Transverse colon (tissue), 4 donors: ENCODE measurements around the gene KCNJ9. TPM values are rescaled to one million over a fixed set of nuclear protein-coding genes. Genes with fewer than 3 reads are reported as not detected.

Experiments used
- DNase-seq: peaks from one replicate; pipeline ENCODE4 v3.0.0-alpha.2; 2019
- H3K27ac ChIP-seq, 4 donors: fragments of 200-600 bp; sonication (generic); 2 replicates each; pipeline ENCODE4 v1.5.1; 2016 to 2018; ENCODE audit warnings: inconsistent platforms in 4 of 4
- H3K27me3 ChIP-seq: fragments of 200-600 bp; sonication (generic); 2 replicates; pipeline ENCODE4 v1.5.1; 2017; ENCODE audit warnings: inconsistent platforms
- H3K36me3 ChIP-seq, 4 donors: fragments of 200-600 bp; sonication (generic); 2 replicates each; pipeline ENCODE4 v1.5.1; 2017 to 2019; ENCODE audit warnings: inconsistent platforms in 4 of 4
- H3K4me1 ChIP-seq, 4 donors: fragments of 200-600 bp; sonication (generic); 2 replicates each; pipeline ENCODE4 v1.5.1; 2017 to 2020; ENCODE audit warnings: inconsistent platforms in 4 of 4
- H3K4me3 ChIP-seq, 4 donors: fragments of 200-600 bp; sonication (generic); 1 replicate in 1 of 4; 2 replicates in 3 of 4; pipeline versions ENCODE4 v1.5.1 to v1.6.1; 2017 to 2019; ENCODE audit warnings: inconsistent platforms in 4 of 4
- H3K9me3 ChIP-seq, 2 donors: fragments of 200-600 bp; sonication (generic); 2 replicates each; pipeline ENCODE4 v1.5.1; 2017 to 2019; ENCODE audit warnings: inconsistent platforms in 2 of 2
- POLR2A ChIP-seq: fragments of 450-650 bp; IDR thresholded peaks from one replicate; pipeline ENCODE4 v1.6.1; 2016; ENCODE audit warnings: antibody characterized with exemption, mild to moderate bottlenecking, moderate library complexity
- WGBS, 2 donors: methylation state at CpG; one replicate each; pipeline ENCODE4 v1.1.5; 2018; ENCODE audit warnings: low coverage in 1 of 2; 5-methylcytosine and 5-hydroxymethylcytosine counted together
- in situ Hi-C, 4 donors: fragments of 200-750 bp; cut with MboI; loops; one replicate each; pipeline versions ENCODE4 v1.15.0 to v1.15.1; 2017; ENCODE audit warnings: low sequenced_read_pairs in 3 of 4, low pct_ligation_motif_present in 1 of 4, low pct_unique_long_range_greater_than_20kb in 1 of 4
- intact Hi-C: fragments of 100-400 bp; cut with DNase I; formaldehyde crosslinking; loops from one replicate; pipeline ENCODE4 v1.15.1; 2023; ENCODE audit warnings: low total_unique reads
- total RNA-seq, 4 donors: library from RNA; depleted of rRNA; stranded (reverse); fragments of >200 nt; gene quantifications; one replicate each; pipeline ENCODE4 v1.1.0, GENCODE V29; 2016

Gene KCNJ9
- total RNA-seq, 4 donors from 2014 or later: 0.27 TPM; not detected in 3

GRCh38 chr1:160139840-160140239, 58.5 kb downstream of the KCNJ9 start:
- 85 to 86% methylated on average over 4 to 8 of the region's 8 CpGs for WGBS, 2 donors
- Histone ChIP-seq H3K9me3 (no peaks in the 10 kb centered on the region), H3K27ac (no peak overlapping the region), H3K4me1 (no peaks in the 10 kb centered on the region), H3K4me3 (no peak overlapping the region), H3K36me3 (no peaks in the 10 kb centered on the region), H3K27me3 (no peaks in the 10 kb centered on the region)
- TF ChIP-seq POLR2A: no peak
- DNase-seq: no peak
- intact Hi-C loops: no loop called here
- in situ Hi-C loops: no loop called here

Other genes starting within 250 kb of the KCNJ9 start
- gene VSIG8, start 218.9 kb upstream of the KCNJ9 start, total RNA-seq: not detected
- under 1 TPM in 1 of 4 donors, not detected in 3; 0.32 TPM for gene CFAP45, start 181.4 kb upstream of the KCNJ9 start, total RNA-seq
- gene TAGLN2, start 156.0 kb upstream of the KCNJ9 start, total RNA-seq: 100 to 1,000 TPM in 3 of 4 donors, 10 to 100 TPM in 1; 65.1 to 235 (median 168) TPM
- gene IGSF9, start 135.9 kb upstream of the KCNJ9 start, total RNA-seq: 100 to 1,000 TPM in 1 of 4 donors, 10 to 100 TPM in 3; 40.7 to 137 (median 81.3) TPM
- gene SLAMF9, start 127.3 kb upstream of the KCNJ9 start, total RNA-seq: under 1 TPM in 1 of 4 donors, not detected in 3; 0.64 TPM
- gene PIGM, start 49.5 kb upstream of the KCNJ9 start, total RNA-seq: 1 to 10 TPM; 3.2 to 8.2 (median 4.9) TPM
- not detected for gene KCNJ10, start 11.4 kb upstream of the KCNJ9 start, total RNA-seq
- 10 to 100 TPM; 35.9 to 89.0 (median 49.5) TPM for gene IGSF8, start 17.1 kb downstream of the KCNJ9 start, total RNA-seq
- 10 to 100 TPM; 11.4 to 40.8 (median 23.1) TPM for gene ATP1A2, start 34.2 kb downstream of the KCNJ9 start, total RNA-seq
- under 1 TPM in 1 of 4 donors, not detected in 3; 0.20 TPM for gene ATP1A4, start 70.1 kb downstream of the KCNJ9 start, total RNA-seq
- gene CASQ1, start 109.0 kb downstream of the KCNJ9 start, total RNA-seq: under 1 TPM in 2 of 4 donors, not detected in 2; 0.55 to 0.95 TPM
- gene PEA15, start 123.8 kb downstream of the KCNJ9 start, total RNA-seq: 10 to 100 TPM; 25.8 to 92.5 (median 27.3) TPM
- 100 to 1,000 TPM; 128 to 279 (median 137) TPM for gene DCAF8, start 181.0 kb downstream of the KCNJ9 start, total RNA-seq
- 10 to 100 TPM; 22.1 to 50.8 (median 32.8) TPM for gene PEX19, start 203.6 kb downstream of the KCNJ9 start, total RNA-seq